H1 (cell line): Measurements from ENCODE around the gene TSC22D4. TPM values are rescaled to one million over a fixed set of nuclear protein-coding genes. Genes with fewer than 3 reads are reported as not detected.
A peak's percentile ranks its signal among the peaks of the same experiment; 100 is the strongest.

Source experiments
- CTCF ChIA-PET: fragments of 300-600 bp; sonication (Branson Sonifier 250); formaldehyde crosslinking; loops from one replicate; lab custom pipeline; 2021; ENCODE audit not compliant: partially characterized antibody; lab: Charles Lee
- POLR2A ChIA-PET: fragments of 300-600 bp; sonication (Branson Sonifier 250); formaldehyde crosslinking; loops from one replicate; lab custom pipeline; 2021; ENCODE audit warnings: inconsistent platforms; ENCODE audit not compliant: partially characterized antibody; lab: Charles Lee
- DNase-seq, 2 experiments: peaks; one replicate each; pipeline versions ENCODE4 v3.0.0 to v3.0.0-alpha.2; 2010 to 2022; ENCODE audit warnings: low spot score in 2 of 2, low read depth in 1 of 2, mixed read lengths in 1 of 2
- FAIRE-seq: peaks from 2 replicates; lab custom pipeline; 2011; peaks lifted over from hg19 to GRCh38; lab: Jason Lieb, UNC
- H2AFZ ChIP-seq: 2 replicates; pipeline ENCODE4 v1.8.1; 2012; ENCODE audit warnings: low read length, inconsistent platforms
- H2AK5ac ChIP-seq: 2 replicates; pipeline ENCODE4 v1.6.1; 2013; ENCODE audit warnings: low read depth, low read length
- H2BK120ac ChIP-seq: replicated peaks from 2 replicates; pipeline ENCODE3; 2013; ENCODE audit warnings: low read depth, low read length, inconsistent platforms
- H2BK12ac ChIP-seq: 2 replicates; pipeline ENCODE4 v1.6.1; 2013; ENCODE audit warnings: low read depth, low read length
- H2BK15ac ChIP-seq: 2 replicates; pipeline ENCODE4 v1.6.1; 2013; ENCODE audit warnings: low read length
- H2BK20ac ChIP-seq: 2 replicates; pipeline ENCODE4 v1.6.1; 2013; ENCODE audit warnings: low read length
- H2BK5ac ChIP-seq: 2 replicates; pipeline ENCODE4 v1.6.1; 2013; ENCODE audit warnings: low read depth, low read length
- H3K14ac ChIP-seq: 2 replicates; pipeline ENCODE4 v1.6.1; 2013; ENCODE audit warnings: inconsistent platforms; ENCODE audit not compliant: insufficient read length
- H3K18ac ChIP-seq: 2 replicates; pipeline ENCODE4 v1.6.1; 2013; ENCODE audit warnings: low read length; ENCODE audit errors: extremely low read depth
- H3K23ac ChIP-seq: 2 replicates; pipeline ENCODE4 v1.6.1; 2013; ENCODE audit warnings: inconsistent platforms; ENCODE audit not compliant: insufficient read length
- H3K23me2 ChIP-seq: 2 replicates; pipeline ENCODE4 v1.6.1; 2013; ENCODE audit warnings: low read depth, low read length
- H3K27ac ChIP-seq: 2 replicates; pipeline ENCODE4 v1.6.1; 2011; ENCODE audit warnings: low read depth, low read length, inconsistent platforms
- H3K27me3 ChIP-seq, 4 experiments: replicated peaks in 1 of 4; 1 replicate in 1 of 4; 2 replicates in 3 of 4; pipeline versions ENCODE4 v1.6.1 to v1.8.1; 2011 to 2013; ENCODE audit warnings: low read length in 3 of 4, mild to moderate bottlenecking in 3 of 4, inconsistent platforms in 2 of 4, mixed read lengths in 2 of 4, moderate library complexity in 1 of 4; ENCODE audit not compliant: control insufficient read depth in 3 of 4, insufficient read depth in 3 of 4; ENCODE audit errors: extremely low read depth in 1 of 4
- H3K36me3 ChIP-seq, 4 experiments: 2 replicates each; pipeline versions ENCODE4 v1.6.1 to v1.8.1; 2011 to 2013; ENCODE audit warnings: mild to moderate bottlenecking in 4 of 4, low read length in 3 of 4, moderate library complexity in 2 of 4, control low read depth in 1 of 4, inconsistent platforms in 1 of 4; ENCODE audit not compliant: insufficient read depth in 4 of 4, control insufficient read depth in 2 of 4
- H3K4ac ChIP-seq: replicated peaks from 2 replicates; pipeline ENCODE3; 2013; ENCODE audit warnings: low read length, low read depth, mixed read lengths, inconsistent platforms; ENCODE audit not compliant: insufficient read length
- H3K4me1 ChIP-seq, 4 experiments: replicated peaks in 1 of 4; 1 replicate in 1 of 4; 2 replicates in 3 of 4; pipeline versions ENCODE4 v1.6.1 to v1.8.1; 2011 to 2013; ENCODE audit warnings: low read length in 3 of 4, inconsistent platforms in 2 of 4, mixed read lengths in 1 of 4; ENCODE audit not compliant: insufficient read depth in 4 of 4, control insufficient read depth in 3 of 4
- H3K4me2 ChIP-seq, 2 experiments: 2 replicates each; pipeline versions ENCODE4 v1.6.1 to v1.8.1; 2011 to 2013; ENCODE audit warnings: low read depth in 2 of 2, low read length in 2 of 2, control low read depth in 1 of 2, inconsistent platforms in 1 of 2, mild to moderate bottlenecking in 1 of 2; ENCODE audit not compliant: insufficient read depth in 1 of 2
- H3K4me3 ChIP-seq, 4 experiments: fragments of 200-600, 300-600 bp in 1 of 4; sonication (generic), shearing (Covaris generic), sonication (Bioruptor Twin) in 1 of 4; 2 replicates each; pipeline versions ENCODE4 v1.5.1 to v1.8.1; 2011 to 2016; ENCODE audit warnings: low read length in 4 of 4, low read depth in 3 of 4, control low read depth in 2 of 4, inconsistent platforms in 2 of 4, mild to moderate bottlenecking in 2 of 4, mixed read lengths in 1 of 4, moderate library complexity in 1 of 4; ENCODE audit not compliant: insufficient read depth in 2 of 4; ENCODE audit errors: extremely low read depth in 1 of 4
- H3K56ac ChIP-seq: replicated peaks from 2 replicates; pipeline ENCODE3; 2013; ENCODE audit warnings: low read depth, mild to moderate bottlenecking, mixed read lengths, low read length, inconsistent platforms; ENCODE audit not compliant: insufficient read length
- H3K79me1 ChIP-seq: 2 replicates; pipeline ENCODE4 v1.6.1; 2013; ENCODE audit warnings: low read depth, low read length, control low read depth
- H3K79me2 ChIP-seq, 2 experiments: 2 replicates each; pipeline versions ENCODE4 v1.6.1 to v1.8.1; 2012 to 2013; ENCODE audit warnings: low read length in 2 of 2, mild to moderate bottlenecking in 2 of 2, inconsistent platforms in 1 of 2; ENCODE audit not compliant: insufficient read depth in 2 of 2, control insufficient read depth in 1 of 2
- H3K9ac ChIP-seq, 4 experiments: replicated peaks in 1 of 4; 1 replicate in 1 of 4; 2 replicates in 3 of 4; pipeline versions ENCODE4 v1.6.1 to v1.8.1; 2011 to 2013; ENCODE audit warnings: low read depth in 3 of 4, low read length in 3 of 4, control low read depth in 2 of 4, mild to moderate bottlenecking in 2 of 4, moderate library complexity in 2 of 4, inconsistent platforms in 1 of 4; ENCODE audit errors: extremely low read depth in 1 of 4
- H3K9me3 ChIP-seq, 2 experiments: 2 replicates each; pipeline versions ENCODE4 v1.6.1 to v1.8.1; 2012 to 2013; ENCODE audit warnings: mild to moderate bottlenecking in 2 of 2, moderate library complexity in 2 of 2, control low read depth in 1 of 2, inconsistent platforms in 1 of 2, low read depth in 1 of 2, low read length in 1 of 2, mixed read lengths in 1 of 2; ENCODE audit not compliant: insufficient read depth in 2 of 2
- H4K20me1 ChIP-seq, 2 experiments: replicated peaks in 1 of 2; 2 replicates each; pipeline versions ENCODE3 to v1.8.1; 2011 to 2013; ENCODE audit warnings: inconsistent platforms in 2 of 2, low read length in 2 of 2, mild to moderate bottlenecking in 1 of 2; ENCODE audit not compliant: insufficient read depth in 2 of 2, control insufficient read depth in 1 of 2
- H4K5ac ChIP-seq: 2 replicates; pipeline ENCODE4 v1.6.1; 2013; ENCODE audit warnings: low read length, low read depth, mixed read lengths, inconsistent platforms; ENCODE audit not compliant: insufficient read length
- H4K8ac ChIP-seq: 2 replicates; pipeline ENCODE4 v1.8.0; 2013; ENCODE audit warnings: mild to moderate bottlenecking, moderate library complexity, low read length, inconsistent platforms; ENCODE audit not compliant: insufficient read depth; ENCODE audit errors: extremely low read depth
- H4K91ac ChIP-seq: replicated peaks from 2 replicates; pipeline ENCODE3; 2013; ENCODE audit warnings: low read length, mixed read lengths, inconsistent platforms; ENCODE audit not compliant: insufficient read length
- HDAC2 ChIP-seq, 2 experiments: fragments of 300-600 bp in 1 of 2; sonication (generic) in 1 of 2; IDR thresholded peaks; 2 replicates each; pipeline ENCODE4 v1.6.1; 2011 to 2012; ENCODE audit warnings: low read depth in 2 of 2, low read length in 2 of 2, mild to moderate bottlenecking in 2 of 2, moderate library complexity in 2 of 2, borderline replicate concordance in 1 of 2, inconsistent platforms in 1 of 2
- KDM1A ChIP-seq: fragments of 200-600, 300-600 bp; sonication (generic); IDR thresholded peaks from 2 replicates; pipeline ENCODE4 v1.7.1; 2016; ENCODE audit warnings: mild to moderate bottlenecking, low read length, borderline replicate concordance
- SP2 ChIP-seq: IDR thresholded peaks from 2 replicates; pipeline ENCODE4 v1.6.1; 2012; ENCODE audit warnings: mild to moderate bottlenecking, low read length, inconsistent platforms
- TAF1 ChIP-seq: IDR thresholded peaks from 2 replicates; pipeline ENCODE4 v1.6.1; 2011; ENCODE audit warnings: mild to moderate bottlenecking, low read depth, low read length
- TEAD4 ChIP-seq: IDR thresholded peaks from 2 replicates; pipeline ENCODE4 v1.6.1; 2012; ENCODE audit warnings: low read depth, low read length, inconsistent platforms, mixed read lengths
- WGBS, 2 experiments: shearing (Covaris generic) in 1 of 2; methylation state at CpG; one replicate each; pipeline versions ENCODE4 v1.1.6 to v1.1.7; 2013 to 2015; ENCODE audit warnings: low lambda C conversion rate in 2 of 2, mixed read lengths in 2 of 2, inconsistent platforms in 1 of 2, low coverage in 1 of 2, missing lambda C conversion rate in 1 of 2; ENCODE audit not compliant: insufficient replicate concordance in 2 of 2, insufficient coverage in 1 of 2, insufficient read length in 1 of 2; ENCODE audit errors: extremely low coverage in 1 of 2, missing lambda C conversion rate in 1 of 2; 5-methylcytosine and 5-hydroxymethylcytosine counted together
- polyA plus RNA-seq, 7 experiments: library from polyadenylated mRNA; depleted of rRNA in 3 of 7; stranded (reverse) in 5 of 7; unstranded in 2 of 7; fragments of >200 nt in 5 of 7; fragments of 200-250 nt in 2 of 7; gene quantifications; 1 replicate in 5 of 7; 2 replicates in 1 of 7; 4 replicates in 1 of 7; pipeline versions ENCODE4 v1.2.1 to v1.2.3, GENCODE V29; 2011 to 2013; ENCODE audit warnings: missing spikeins in 2 of 7, mixed read lengths in 2 of 7
- total RNA-seq: library from RNA; stranded (reverse); fragmentation: NEBNext Ultra II Directional; extraction: Animal tissue kit (Norgen Biotek cat#: 25700); gene quantifications from 2 replicates; pipeline ENCODE4 v1.2.1, GENCODE V29; 2021

TSC22D4 gene
- total and polyA plus RNA-seq, 2 of the 8 experiments (the other 6 are each of a cell fraction or from before 2014, with no cell fraction given), result 13.2 to 20.3 TPM

- ChIA-PET CTCF (interaction anchor here (1.3 to 1.9 kb wide), 3 partner anchors 10 to 55 kb away, joined by 4 to 8 read pairs (median 7); no protein-coding TSS in a partner anchor), POLR2A (interaction anchor here (0.7 to 1.5 kb wide), 4 partner anchors 11 to 75 kb away, joined by 3 to 4 read pairs (median 4); no protein-coding TSS in a partner anchor)
- Histone ChIP-seq H3K27me3 (no peaks in the 10 kb centered on the region; a peak in 1 of 7 replicates), H3K27ac (no peak overlapping the region), H3K23ac (no peak overlapping the region), H2BK15ac (no peak overlapping the region), H3K18ac (no peak overlapping the region; the same call in 1 of the 2 replicates), H3K14ac (no peak overlapping the region), H4K5ac (no peak overlapping the region), H3K79me2 (no peaks in the 10 kb centered on the region), H3K4me2 (no peak overlapping the region), H3K4ac (no peak overlapping the region), H2AK5ac (no peak overlapping the region), H3K4me1 (no peaks in the 10 kb centered on the region), H3K56ac (no peak overlapping the region), H3K79me1 (no peaks in the 10 kb centered on the region), H4K91ac (no peak overlapping the region), H2BK12ac (no peak overlapping the region), H2AFZ (no peak overlapping the region), H3K23me2 (no peaks in the 10 kb centered on the region), H3K9me3 (no peaks in the 10 kb centered on the region), H3K36me3 (no peaks in the 10 kb centered on the region), H2BK20ac (no peak overlapping the region), H4K20me1 (no peaks in the 10 kb centered on the region), H4K8ac (no peak overlapping the region), H2BK120ac (no peak overlapping the region), H2BK5ac (no peak overlapping the region), H3K4me3 (no peak overlapping the region), H3K9ac (no peak overlapping the region)
- WGBS, 2 experiments, result 92% methylated on average over 9 of the region's 9 CpGs; no CpG with 5 or more reads in 1 of the 2 experiments
- FAIRE-seq (no peak), DNase-seq (no peak)
- TF ChIP-seq SP2 (no peak), TEAD4 (no peak), TAF1 (no peak), HDAC2 (IDR thresholded peaks at IDR 0.05; ENCODE audit: borderline replicate concordance in 1 of 2, low read depth in 2 of 2, low read length in 2 of 2) (peak in 1 of 2 experiments; percentile 79; a peak in 1 of 4 replicates), KDM1A (peak; percentile 92)
Observed at GRCh38 chr7:100504887-100505611, 26.0 kb upstream of the TSC22D4 start.
